Amniotic stem cell (primary cell): Measurements from ENCODE around the gene SLC22A9.

Experiments used
- DNase-seq: peaks from one replicate; lab custom pipeline; 2025; lab: John Stamatoyannopoulos, UW

SLC22A9 gene

DNA sequence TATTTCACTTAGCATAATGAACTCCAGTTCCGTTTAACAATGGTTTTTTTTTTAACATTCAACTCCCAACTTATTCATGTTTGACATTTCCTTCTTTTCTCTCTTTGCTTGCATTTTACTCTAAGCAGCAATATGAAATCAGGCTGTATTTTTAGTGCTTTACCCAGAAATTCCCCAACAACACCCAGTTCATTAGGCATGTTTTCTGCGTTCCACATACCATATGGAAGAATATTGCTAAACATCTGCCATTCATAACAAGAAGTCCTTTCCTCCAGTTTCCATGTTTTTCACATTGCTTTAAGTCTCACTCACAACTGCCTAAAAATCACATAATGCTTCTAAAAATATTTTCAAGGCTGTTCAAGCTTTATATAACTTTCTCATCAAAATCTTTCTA, 75.5 kb downstream of the SLC22A9 start:
- no peak for DNase-seq

GRCh38 chr11:63445720-63446119, 76.1 kb downstream of the SLC22A9 start:
- no peak for DNase-seq

DNA sequence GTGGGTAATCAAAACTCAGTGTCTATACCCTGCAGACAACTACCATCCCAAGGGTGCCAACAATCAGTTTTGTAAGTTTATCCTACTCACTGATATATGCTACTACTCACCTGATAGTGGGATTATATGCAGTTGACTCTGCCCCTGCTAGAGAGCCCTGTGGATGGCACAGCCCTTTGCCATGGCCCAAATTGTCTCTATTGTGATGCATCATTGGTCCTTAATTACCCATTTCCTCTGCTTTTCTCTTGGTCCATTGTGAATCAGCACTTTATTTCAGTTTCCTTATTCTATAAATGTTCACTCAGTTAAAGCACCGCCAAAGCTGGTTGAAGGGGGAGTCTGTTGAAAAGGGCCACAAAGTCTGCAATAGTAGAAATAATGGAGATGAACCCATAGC, 79.1 kb downstream of the SLC22A9 start:
- no peak for DNase-seq

DNA sequence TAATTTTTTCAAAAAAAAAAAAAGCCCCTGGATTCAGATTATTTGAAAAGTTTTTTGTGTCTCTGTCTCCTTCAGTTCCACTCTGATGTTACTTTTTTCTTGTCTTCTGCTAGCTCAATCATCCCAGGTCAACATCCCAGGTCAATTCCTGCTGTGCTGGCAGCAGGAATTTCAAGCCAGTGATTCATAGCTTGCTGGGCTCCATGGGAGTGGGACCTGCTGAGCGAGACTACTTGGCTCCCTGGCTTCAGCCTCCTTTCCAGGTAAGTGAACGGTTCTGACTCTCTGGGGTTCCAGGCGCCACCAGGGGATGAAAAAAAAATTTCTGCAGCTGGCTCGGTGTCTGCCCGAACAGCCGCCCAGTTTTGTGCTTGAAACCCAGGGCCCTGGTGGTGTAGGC, 90.0 kb downstream of the SLC22A9 start:
- no peak for DNase-seq
